Osteoblast (primary cell): Measurements from ENCODE around the gene LEO1. TPM values are rescaled to one million over a fixed set of nuclear protein-coding genes. Genes with fewer than 3 reads are reported as not detected.

Experiments
- DNase-seq: peaks from one replicate; pipeline ENCODE4 v3.0.0; 2011; ENCODE audit warnings: low spot score, mixed read lengths; ENCODE audit not compliant: insufficient read length; ENCODE audit errors: missing footprints
- H2AFZ ChIP-seq: 2 replicates; pipeline ENCODE4 v1.6.0; 2011; ENCODE audit warnings: mild to moderate bottlenecking, low read length
- H3K27ac ChIP-seq: 2 replicates; pipeline ENCODE4 v1.5.1; 2011; ENCODE audit warnings: mild to moderate bottlenecking, low read depth, low read length, moderate library complexity
- H3K27me3 ChIP-seq: 2 replicates; pipeline ENCODE4 v1.6.0; 2012; ENCODE audit warnings: mild to moderate bottlenecking, control low read depth, inconsistent platforms, low read length, moderate library complexity; ENCODE audit not compliant: insufficient read depth
- H3K36me3 ChIP-seq: 2 replicates; pipeline ENCODE4 v1.5.1; 2011; ENCODE audit warnings: mild to moderate bottlenecking, low read length, control low read depth, moderate library complexity; ENCODE audit not compliant: insufficient read depth
- H3K4me1 ChIP-seq: 2 replicates; pipeline ENCODE4 v1.5.1; 2011; ENCODE audit warnings: mild to moderate bottlenecking, low read length, control low read depth, moderate library complexity; ENCODE audit not compliant: insufficient read depth
- H3K4me2 ChIP-seq: 2 replicates; pipeline ENCODE4 v1.6.0; 2011; ENCODE audit warnings: mild to moderate bottlenecking, low read length; ENCODE audit not compliant: insufficient read depth
- H3K4me3 ChIP-seq: fragments of 200-600 bp; sonication (generic); 3 replicates; pipeline ENCODE4 v1.5.1; 2012; ENCODE audit warnings: mild to moderate bottlenecking, low read length, inconsistent platforms; ENCODE audit not compliant: insufficient read depth
- H3K79me2 ChIP-seq: 2 replicates; pipeline ENCODE4 v1.6.0; 2012; ENCODE audit warnings: mild to moderate bottlenecking, low read length, control low read depth, inconsistent platforms; ENCODE audit not compliant: insufficient read depth
- H3K9me3 ChIP-seq: 2 replicates; pipeline ENCODE4 v1.5.1; 2011; ENCODE audit warnings: low read depth, low read length, control low read depth
- H4K20me1 ChIP-seq: 2 replicates; pipeline ENCODE4 v1.6.0; 2012; ENCODE audit warnings: mild to moderate bottlenecking, low read length, control low read depth; ENCODE audit not compliant: insufficient read depth
- CTCF ChIP-seq: IDR thresholded peaks from 2 replicates; pipeline ENCODE4 v1.5.1; 2011; ENCODE audit warnings: mild to moderate bottlenecking, low read depth, low read length, moderate library complexity; ENCODE audit errors: extremely low read depth
- total RNA-seq: library from RNA; depleted of rRNA; stranded (reverse); fragments of >200 nt; gene quantifications from 2 replicates; pipeline ENCODE4 v1.2.3, GENCODE V29; 2012

The LEO1 gene
- total RNA-seq, 1 donor, result 16.3 TPM

- H3K9me3 ChIP-seq, result no peaks in the 10 kb centered on the region
- peak overlapping the region; percentile 83 for H3K4me2 ChIP-seq
- H2AFZ ChIP-seq, result peak overlapping the region; percentile 20
- peak overlapping the region; percentile 99 for H3K27ac ChIP-seq
- no peaks in the 10 kb centered on the region for H3K36me3 ChIP-seq
- no peaks in the 10 kb centered on the region for H3K27me3 ChIP-seq
- TF ChIP-seq CTCF, result no peak
- H3K4me1 ChIP-seq, result peaks cover 24% of the 10 kb centered on the region
- H3K79me2 ChIP-seq, result peaks cover 47% of the 10 kb centered on the region
- peak overlapping the region; percentile 96 for H3K4me3 ChIP-seq
- peak; percentile 100 for DNase-seq
- H4K20me1 ChIP-seq, result no peaks in the 10 kb centered on the region
Measured at GRCh38 chr15:52019394-52020220, 48.0 kb upstream of the LEO1 start.

GRCh38 chr15:52018693-52019393 is 47.3 kb upstream of the LEO1 start, which contains the start of gene MAPK6:
MAPK6 (plus strand) TSS chr15:52019219; CDS start chr15:52046461, 27,242 bp downstream.
- Histone ChIP-seq H3K79me2 (peaks cover 39% of the 10 kb centered on the region), H3K4me1 (peaks cover 24% of the 10 kb centered on the region), H2AFZ (peak within 1 kb of the TSS; percentile 93), H4K20me1 (no peaks in the 10 kb centered on the region), H3K27ac (peak within 1 kb of the TSS; percentile 99), H3K36me3 (no peaks in the 10 kb centered on the region), H3K4me3 (peak within 1 kb of the TSS; percentile 96), H3K27me3 (no peaks in the 10 kb centered on the region), H3K9me3 (no peaks in the 10 kb centered on the region), H3K4me2 (peak within 1 kb of the TSS; percentile 88)
- TF ChIP-seq CTCF, result no peak
- peak; percentile 100 for DNase-seq

GRCh38 chr15:52018244-52018643 is 46.7 kb upstream of the LEO1 start:
- no peak for TF ChIP-seq CTCF
- Histone ChIP-seq H3K4me2 (peak overlapping the region; percentile 88), H4K20me1 (no peaks in the 10 kb centered on the region), H2AFZ (peak overlapping the region; percentile 93), H3K4me3 (peak overlapping the region; percentile 96), H3K4me1 (peaks cover 24% of the 10 kb centered on the region), H3K27me3 (no peaks in the 10 kb centered on the region), H3K9me3 (no peaks in the 10 kb centered on the region), H3K79me2 (peaks cover 33% of the 10 kb centered on the region), H3K36me3 (no peaks in the 10 kb centered on the region), H3K27ac (peak overlapping the region; percentile 94)
- peak; percentile 86 for DNase-seq

- TF ChIP-seq CTCF, result no peak
- Histone ChIP-seq H3K36me3 (no peaks in the 10 kb centered on the region), H3K27me3 (no peaks in the 10 kb centered on the region), H3K4me3 (no peak overlapping the region), H3K4me2 (no peak overlapping the region), H2AFZ (no peak overlapping the region), H3K79me2 (peaks cover 15% of the 10 kb centered on the region), H3K4me1 (peaks cover 17% of the 10 kb centered on the region), H4K20me1 (no peaks in the 10 kb centered on the region), H3K27ac (no peak overlapping the region), H3K9me3 (no peaks in the 10 kb centered on the region)
- DNase-seq, result no peak
Measured at GRCh38 chr15:52016316-52016715, 44.7 kb upstream of the LEO1 start.
